HEK293 (cell line): ENCODE measurements around the gene ARSD.
A peak's percentile ranks its signal among the peaks of the same experiment; 100 is the strongest.

ENCODE experiments used
- CTCF ChIA-PET: fragments of 350-600 bp; formaldehyde crosslinking; extraction: SDS; loops from one replicate; lab custom pipeline; 2021; ENCODE audit warnings: antibody characterized with exemption; lab: Yijun Ruan, JAX
- POLR2A ChIA-PET: fragments of 300-600 bp; formaldehyde crosslinking; extraction: SDS; loops from one replicate; lab custom pipeline; 2020; ENCODE audit warnings: antibody characterized with exemption, inconsistent platforms; lab: Yijun Ruan, JAX
- H3K27ac ChIP-seq: fragments of 200-500 bp; sonication (Bioruptor generic); 2 replicates; pipeline ENCODE4 v1.5.1; 2014; ENCODE audit warnings: low read depth, low read length, control low read depth, inconsistent platforms; ENCODE audit errors: extremely low read depth
- H3K36me3 ChIP-seq, 2 experiments: fragments of 200-500 bp in 1 of 2; sonication (Bioruptor generic) in 1 of 2; 1 replicate in 1 of 2; 2 replicates in 1 of 2; pipeline ENCODE4 v1.5.1; 2014 to 2017; ENCODE audit warnings: inconsistent platforms in 2 of 2, low read length in 2 of 2; ENCODE audit not compliant: control insufficient read depth in 2 of 2, insufficient read depth in 1 of 2
- H3K4me1 ChIP-seq: fragments of 200-500 bp; sonication (Bioruptor generic); 2 replicates; pipeline ENCODE4 v1.5.1; 2014; ENCODE audit warnings: mild to moderate bottlenecking, low read length, inconsistent platforms; ENCODE audit not compliant: control insufficient read depth, insufficient read depth
- H3K4me3 ChIP-seq: 2 replicates; pipeline ENCODE4 v1.5.1; 2011; ENCODE audit warnings: low read depth, mild to moderate bottlenecking, control low read depth, low read length, moderate library complexity
- H3K9me3 ChIP-seq: fragments of 200-500 bp; sonication (Bioruptor generic); 2 replicates; pipeline ENCODE4 v1.5.1; 2014; ENCODE audit warnings: low read depth, low read length, inconsistent platforms; ENCODE audit not compliant: control insufficient read depth, insufficient read depth
- ATF2 ChIP-seq: fragments of 450-650 bp; formaldehyde crosslinking; IDR thresholded peaks from 2 replicates; pipeline ENCODE4 v1.5.1; 2016; ENCODE audit warnings: missing biosample characterization, missing genetic modification characterization, low read depth
- ELK4 ChIP-seq: IDR thresholded peaks from 2 replicates; pipeline ENCODE4 v1.6.1; 2011; ENCODE audit warnings: mild to moderate bottlenecking, low read depth, low read length, borderline replicate concordance
- GLI2 ChIP-seq: fragments of 450-650 bp; formaldehyde crosslinking; IDR thresholded peaks from 2 replicates; pipeline ENCODE4; 2017; ENCODE audit warnings: missing biosample characterization, missing genetic modification characterization, low read depth, borderline replicate concordance
- IKZF3 ChIP-seq: fragments of 450-650 bp; IDR thresholded peaks from 2 replicates; pipeline ENCODE4 v1.5.0; 2018; ENCODE audit warnings: missing biosample characterization, mild to moderate bottlenecking, missing genetic modification characterization, moderate library complexity
- OSR2 ChIP-seq: fragments of 450-650 bp; formaldehyde crosslinking; IDR thresholded peaks from 2 replicates; pipeline ENCODE4 v1.5.1; 2016; ENCODE audit warnings: missing biosample characterization, missing genetic modification characterization
- PRDM1 ChIP-seq: fragments of 450-650 bp; formaldehyde crosslinking; IDR thresholded peaks from 2 replicates; pipeline ENCODE4; 2016; ENCODE audit warnings: missing biosample characterization, missing genetic modification characterization
- YY1 ChIP-seq: fragments of 450-650 bp; formaldehyde crosslinking; IDR thresholded peaks from 2 replicates; pipeline ENCODE4 v1.5.1; 2018; ENCODE audit warnings: missing biosample characterization, missing genetic modification characterization
- ZBTB8A ChIP-seq: fragments of 450-650 bp; formaldehyde crosslinking; IDR thresholded peaks from 2 replicates; pipeline ENCODE4 v1.5.1; 2016; ENCODE audit warnings: missing biosample characterization, missing genetic modification characterization
- ZFP41 ChIP-seq: fragments of 450-650 bp; formaldehyde crosslinking; IDR thresholded peaks from 2 replicates; pipeline ENCODE4 v1.5.1; 2016; ENCODE audit warnings: missing biosample characterization, missing genetic modification characterization, borderline replicate concordance
- ZNF114 ChIP-seq: fragments of 450-650 bp; formaldehyde crosslinking; IDR thresholded peaks from 2 replicates; pipeline ENCODE4 v1.5.0; 2017; ENCODE audit warnings: missing biosample characterization, missing genetic modification characterization
- ZNF157 ChIP-seq: fragments of 450-650 bp; formaldehyde crosslinking; IDR thresholded peaks from 2 replicates; pipeline ENCODE4 v1.5.1; 2016; ENCODE audit warnings: missing biosample characterization, missing genetic modification characterization
- ZNF16 ChIP-seq: fragments of 450-650 bp; formaldehyde crosslinking; IDR thresholded peaks from 2 replicates; pipeline ENCODE4 v1.5.1; 2016; ENCODE audit warnings: low read depth, missing biosample characterization, missing genetic modification characterization
- ZNF202 ChIP-seq: fragments of 450-650 bp; formaldehyde crosslinking; IDR thresholded peaks from 2 replicates; pipeline ENCODE4 v1.5.1; 2016; ENCODE audit warnings: missing biosample characterization, missing genetic modification characterization, borderline replicate concordance
- ZNF221 ChIP-seq: fragments of 450-650 bp; formaldehyde crosslinking; IDR thresholded peaks from 2 replicates; pipeline ENCODE4 v1.5.1; 2017; ENCODE audit warnings: missing biosample characterization, missing genetic modification characterization, borderline replicate concordance
- ZNF26 ChIP-seq: fragments of 450-650 bp; formaldehyde crosslinking; IDR thresholded peaks from 2 replicates; pipeline ENCODE4 v1.5.1; 2016; ENCODE audit warnings: missing biosample characterization, missing genetic modification characterization
- ZNF311 ChIP-seq: fragments of 450-650 bp; formaldehyde crosslinking; IDR thresholded peaks from 2 replicates; pipeline ENCODE4 v1.5.1; 2017; ENCODE audit warnings: missing biosample characterization, missing genetic modification characterization, borderline replicate concordance
- ZNF354C ChIP-seq: fragments of 450-650 bp; formaldehyde crosslinking; IDR thresholded peaks from 2 replicates; pipeline ENCODE4 v1.5.1; 2016; ENCODE audit warnings: missing biosample characterization, missing genetic modification characterization, low read depth, borderline replicate concordance
- ZNF37A ChIP-seq: fragments of 450-650 bp; IDR thresholded peaks from 2 replicates; pipeline ENCODE4 v1.5.1; 2018; ENCODE audit warnings: missing biosample characterization, missing genetic modification characterization
- ZNF510 ChIP-seq: fragments of 450-650 bp; formaldehyde crosslinking; IDR thresholded peaks from 2 replicates; pipeline ENCODE4 v1.5.1; 2018; ENCODE audit warnings: mild to moderate bottlenecking, missing genetic modification characterization, missing biosample characterization; ENCODE audit not compliant: insufficient replicate concordance
- ZNF530 ChIP-seq: fragments of 450-650 bp; formaldehyde crosslinking; IDR thresholded peaks from 2 replicates; pipeline ENCODE4 v1.5.1; 2016; ENCODE audit warnings: low read depth, missing biosample characterization, missing genetic modification characterization
- ZNF544 ChIP-seq: fragments of 450-650 bp; formaldehyde crosslinking; IDR thresholded peaks from 2 replicates; pipeline ENCODE4 v1.5.0; 2017; ENCODE audit warnings: missing biosample characterization, missing genetic modification characterization
- ZNF561 ChIP-seq: fragments of 450-650 bp; IDR thresholded peaks from 2 replicates; pipeline ENCODE4 v1.5.1; 2018; ENCODE audit warnings: missing biosample characterization, missing genetic modification characterization, borderline replicate concordance
- ZNF658 ChIP-seq: fragments of 450-650 bp; formaldehyde crosslinking; IDR thresholded peaks from 2 replicates; pipeline ENCODE4; 2016; ENCODE audit warnings: missing biosample characterization, missing genetic modification characterization
- ZNF670 ChIP-seq: fragments of 450-650 bp; formaldehyde crosslinking; IDR thresholded peaks from 2 replicates; pipeline ENCODE4 v1.5.1; 2016; ENCODE audit warnings: missing biosample characterization, missing genetic modification characterization, low read depth

ARSD gene

GRCh38 chrX:2862404-2862803 lies 66.7 kb downstream of the ARSD start (continued):
- TF ChIP-seq ELK4 (no peak), ZNF510 (tag by site-specific recombination) (no peak), ZNF114 (tag by site-specific recombination) (no peak), ZNF561 (no peak), ZNF221 (tag by site-specific recombination) (no peak), OSR2 (no peak), PRDM1 (tag by site-specific recombination) (no peak), ZNF157 (tag by site-specific recombination) (no peak), ATF2 (tag by site-specific recombination) (no peak)

GRCh38 chrX:2859197-2859797 lies 69.8 kb downstream of the ARSD start:
- POLR2A ChIA-PET, result no interaction called here

GRCh38 chrX:2857566-2857965 lies 71.6 kb downstream of the ARSD start:
- ChIA-PET CTCF (interaction anchor here (0.7 kb wide), 1 partner anchor 527 kb away, joined by 3 read pairs; no protein-coding TSS in a partner anchor), POLR2A (no interaction called here)
- Histone ChIP-seq H3K9me3 (no peaks in the 10 kb centered on the region), H3K4me3 (no peak overlapping the region), H3K4me1 (no peaks in the 10 kb centered on the region), H3K36me3 (peaks cover 0 to 57% of the 10 kb centered on the region in 2 experiments; a peak in 1 of 3 replicates), H3K27ac (no peak overlapping the region)
- TF ChIP-seq ZNF510 (tag by site-specific recombination) (no peak), ZNF530 (no peak), ZNF311 (no peak), ZFP41 (no peak), ZNF16 (tag by site-specific recombination) (no peak), YY1 (tag by site-specific recombination) (no peak), ZNF354C (tag by site-specific recombination) (no peak), ZNF37A (no peak), ZNF544 (no peak), ZNF670 (tag by site-specific recombination) (no peak), GLI2 (tag by site-specific recombination) (no peak), ZNF561 (no peak), ZBTB8A (tag by site-specific recombination) (no peak), ZNF26 (no peak), IKZF3 (tag by site-specific recombination) (no peak), ZNF658 (tag by site-specific recombination) (no peak)

More at GRCh38 chrX:2859197-2859797, 69.8 kb downstream of the ARSD start:
- no peak for TF ChIP-seq ZNF202 (tag by site-specific recombination)
- 0 out of 2 replicates have a peak, but pooled peaks have one; percentile 20 for TF ChIP-seq ATF2 (tag by site-specific recombination)
- CTCF ChIA-PET, result no interaction called here
- no peak overlapping the region for H3K4me3 ChIP-seq
- peaks cover 0 to 57% of the 10 kb centered on the region in 2 experiments; a peak in 1 of 3 replicates for H3K36me3 ChIP-seq
- H3K9me3 ChIP-seq, result no peaks in the 10 kb centered on the region
- H3K27ac ChIP-seq, result no peak overlapping the region
- H3K4me1 ChIP-seq, result no peaks in the 10 kb centered on the region
